Heart right ventricle (tissue), 16 donors: ENCODE measurements around the gene DTHD1. TPM values are rescaled to one million over a fixed set of nuclear protein-coding genes. Genes with fewer than 3 reads are reported as not detected.

Source experiments
- ATAC-seq, 8 donors: fragments of 200-7000 bp; cut with Tn5 transposase; one replicate each; pipeline ENCODE4 v1.9.1; 2020; ENCODE audit warnings: mild to moderate bottlenecking in 8 of 8, moderate library complexity in 8 of 8, moderate number of reproducible peaks in 1 of 8
- DNase-seq, 2 donors: peaks; one replicate each; pipeline ENCODE4 v3.0.0-alpha.2; 2020
- H3K27ac ChIP-seq, 10 donors: fragments of 200-600 bp; sonication (generic) in 2 of 10; one replicate each; pipeline versions ENCODE4 v1.5.0 to v1.8.0; 2020 to 2022; ENCODE audit warnings: mild to moderate bottlenecking in 3 of 10
- H3K27me3 ChIP-seq, 7 donors: fragments of 200-600 bp; one replicate each; pipeline ENCODE4 v1.8.0; 2021 to 2022; ENCODE audit warnings: mild to moderate bottlenecking in 2 of 7
- H3K36me3 ChIP-seq, 9 donors: fragments of 200-600 bp; sonication (generic) in 1 of 9; one replicate each; pipeline versions ENCODE4 v1.5.0 to v1.8.0; 2020 to 2022; ENCODE audit warnings: mild to moderate bottlenecking in 2 of 9
- H3K4me1 ChIP-seq, 9 donors: fragments of 200-600 bp; sonication (generic) in 1 of 9; one replicate each; pipeline versions ENCODE4 v1.5.0 to v1.8.0; 2020 to 2022; ENCODE audit warnings: mild to moderate bottlenecking in 4 of 9
- H3K4me3 ChIP-seq, 10 donors: fragments of 200-600 bp; sonication (generic) in 2 of 10; one replicate each; pipeline versions ENCODE4 v1.5.0 to v1.8.0; 2020 to 2022; ENCODE audit warnings: mild to moderate bottlenecking in 7 of 10, moderate library complexity in 2 of 10
- H3K9me3 ChIP-seq, 11 donors: fragments of 200-600 bp in 10 of 11; sonication (generic) in 2 of 11; one replicate each; pipeline versions ENCODE4 v1.5.0 to v1.8.0; 2013 to 2022; ENCODE audit warnings: mild to moderate bottlenecking in 2 of 11, control low read depth in 1 of 11, moderate library complexity in 1 of 11
- CTCF ChIP-seq, 9 donors: fragments of 200-600 bp; sonication (generic) in 2 of 9; IDR thresholded peaks; one replicate each; pipeline versions ENCODE4 v1.5.0 to v1.8.0; 2021 to 2022; ENCODE audit warnings: antibody characterized with exemption in 9 of 9, mild to moderate bottlenecking in 5 of 9, moderate library complexity in 1 of 9
- WGBS, 2 donors: extraction: QIAGEN DNeasy Blood & Tissue Kit; methylation state at CpG; one replicate each; pipeline ENCODE4 v1.1.7; 2013; ENCODE audit warnings: inconsistent platforms in 1 of 2; 5-methylcytosine and 5-hydroxymethylcytosine counted together
- intact Hi-C, 10 donors: fragments of 100-400 bp; cut with DNase I; formaldehyde crosslinking; loops; one replicate each; pipeline versions ENCODE4 v1.11.1 to v1.14.2; 2022
- polyA plus RNA-seq, 2 donors: library from polyadenylated mRNA; stranded (reverse); fragments of 200-250 nt; gene quantifications; one replicate each; pipeline ENCODE4 v1.2.3, GENCODE V29; 2013
- total RNA-seq, 10 donors: library from RNA; stranded (reverse); fragmentation: NEBNext Ultra II Directional in 3 of 10; extraction: Animal tissue kit (Norgen Biotek cat#: 25700) in 3 of 10; gene quantifications; one replicate each; pipeline versions ENCODE4 v1.2.1 to v1.2.4, GENCODE V29; 2021 to 2023
- donor health status: Arrhythmogenic right ventricular cardiomyopathy.
- donor health status: ischemic (EF 13 %, LVEDD 7.1; RV severe dilation, severe dysfunction).
- donor health status: healthy with polysubstance abuse.
- donor health status: DM: no; HTN: yes; CAD: no.
- donor health status: DM: no; HTN: no; CAD: no.
- donor health status: ischemic (EF 25% LVEDD 6.9; RV normal size, moderate dysfunction).
- donor health status: ischemic (EF 25% LVEDD 5.7; RV mildly dilated, moderate dysfunction).
- donor health status: healthy.
- donor health status: DM: yes; HTN: yes; CAD: no.
- donor health status: Ischemic cardiomyopathy.
- donor health status: ischemic (EF 35%, LVEDD 5.7; RV mildly dilated, moderate dysfunction).
- donor health status: nonischemic (EF 11% LVEDD 7.7; RV severe dilation, severe dysfunction).
- donor health status: DM: yes; HTN: yes; CAD: no.
- donor health status: PGD.
- donor health status: ischemic (EF 29% LVEDD 5.4; RV normal size, mild dysfunction).
- donor health status: nonischemic (EF 23%, LVEDD 6.1; RV moderate dilation, normal function).

Gene DTHD1
- total and polyA plus RNA-seq, 12 donors = 0.10 to 0.60 (median 0.13) TPM; not detected in 9

GRCh38 chr4:36254371-36254770 is 27.0 kb upstream of the DTHD1 start:
- Histone ChIP-seq H3K27ac (peak overlapping the region in 1 of 10 donors; percentile 75), H3K27me3 (no peaks in the 10 kb centered on the region), H3K9me3 (no peaks in the 10 kb centered on the region), H3K4me3 (no peak overlapping the region), H3K4me1 (peaks cover 0 to 27% (median 0%) of the 10 kb centered on the region in 9 donors), H3K36me3 (no peaks in the 10 kb centered on the region)
- ATAC-seq = no peak
- WGBS, 2 donors = 82 to 84% methylated on average over 2 of the region's 2 CpGs
- intact Hi-C loops = no loop called here
- no peak for DNase-seq
- no peak for TF ChIP-seq CTCF (IDR thresholded peaks at IDR 0.05)

GRCh38 chr4:36255577-36255976 is 25.8 kb upstream of the DTHD1 start:
- TF ChIP-seq CTCF (IDR thresholded peaks at IDR 0.05) = no peak
- H3K9me3 ChIP-seq = no peaks in the 10 kb centered on the region
- H3K4me1 ChIP-seq = peaks cover 0 to 27% (median 0%) of the 10 kb centered on the region in 9 donors
- H3K27me3 ChIP-seq = no peaks in the 10 kb centered on the region
- H3K4me3 ChIP-seq = no peak overlapping the region
- H3K27ac ChIP-seq = peak overlapping the region in 1 of 10 donors; percentile 75
- H3K36me3 ChIP-seq = no peaks in the 10 kb centered on the region
- DNase-seq (no peak), ATAC-seq (peak in 6 of 8 donors; percentile 20 to 42 (median 26))
- WGBS, 2 donors = 81 to 82% methylated on average over 2 of the region's 2 CpGs
- intact Hi-C loops = no loop called here

- H3K9me3 ChIP-seq = no peaks in the 10 kb centered on the region
- intact Hi-C loops = no loop called here
- H3K36me3 ChIP-seq = no peaks in the 10 kb centered on the region
- peaks cover 0 to 27% (median 0%) of the 10 kb centered on the region in 9 donors for H3K4me1 ChIP-seq
- ATAC-seq (peak in 6 of 8 donors; percentile 46 to 81 (median 62)), DNase-seq (peak in 1 of 2 donors; percentile 32)
- H3K27me3 ChIP-seq = no peaks in the 10 kb centered on the region
- TF ChIP-seq CTCF (IDR thresholded peaks at IDR 0.05) = no peak
- peak overlapping the region in 4 of 10 donors; percentile 13 to 27 (median 22) for H3K4me3 ChIP-seq
- peak overlapping the region in 4 of 10 donors; percentile 27 to 75 (median 38) for H3K27ac ChIP-seq
- 49 to 58% methylated on average over 6 of the region's 6 CpGs for WGBS, 2 donors
Observed at GRCh38 chr4:36256398-36256891, 25.0 kb upstream of the DTHD1 start.

- H3K9me3 ChIP-seq = no peaks in the 10 kb centered on the region
- no peak overlapping the region for H3K4me3 ChIP-seq
- intact Hi-C loops = no loop called here
- WGBS, 2 donors = 74 to 84% methylated on average over 5 of the region's 5 CpGs
- TF ChIP-seq CTCF (IDR thresholded peaks at IDR 0.05) = no peak
- ATAC-seq (no peak), DNase-seq (no peak)
- H3K4me1 ChIP-seq = peaks cover 0 to 11% (median 0%) of the 10 kb centered on the region in 9 donors
- H3K27me3 ChIP-seq = no peaks in the 10 kb centered on the region
- no peak overlapping the region for H3K27ac ChIP-seq
- no peaks in the 10 kb centered on the region for H3K36me3 ChIP-seq
Observed at GRCh38 chr4:36260731-36261130, 20.7 kb upstream of the DTHD1 start.
